K562 (cell line): ENCODE measurements around the gene HLA-E. TPM values are rescaled to one million over a fixed set of nuclear protein-coding genes. Genes with fewer than 3 reads are reported as not detected.

Experiments used
- ATF7 ChIP-seq: fragments of 450-650 bp; IDR thresholded peaks from 2 replicates; pipeline ENCODE4 v1.7.1; 2014; ENCODE audit warnings: mild to moderate bottlenecking, moderate library complexity
- BCOR ChIP-seq: fragments of 450-650 bp; IDR thresholded peaks from 2 replicates; pipeline ENCODE4 v1.6.1; 2016
- BMI1 ChIP-seq: fragments of 150-350 bp; IDR thresholded peaks from 2 replicates; pipeline ENCODE4 v1.6.1; 2014; ENCODE audit warnings: low read length
- COPS2 ChIP-seq: fragments of 450-650 bp; conservative IDR thresholded peaks from 2 replicates; pipeline ENCODE4 v1.6.1; 2016; ENCODE audit warnings: mild to moderate bottlenecking, moderate library complexity
- CREB1 ChIP-seq, 2 experiments: sonication (generic) in 1 of 2; formaldehyde crosslinking in 1 of 2; IDR thresholded peaks; 2 replicates each; pipeline versions ENCODE4 v1.6.1 to v1.8.0; 2012 to 2022; ENCODE audit warnings: inconsistent platforms in 1 of 2, mild to moderate bottlenecking in 1 of 2, missing genetic modification reagents in 1 of 2, moderate library complexity in 1 of 2
- JUND ChIP-seq, 2 experiments: IDR thresholded peaks; 2 replicates in 1 of 2; 3 replicates in 1 of 2; pipeline ENCODE4 v1.6.1; 2011; ENCODE audit warnings: borderline replicate concordance in 2 of 2, low read depth in 2 of 2, low read length in 2 of 2, improper control_type of control experiment in 1 of 2, missing biosample characterization in 1 of 2, missing genetic modification characterization in 1 of 2, missing genetic modification reagents in 1 of 2
- MITF ChIP-seq: IDR thresholded peaks from 2 replicates; pipeline ENCODE4 v1.6.1; 2014; ENCODE audit warnings: antibody characterized with exemption
- POLR2A ChIP-seq: fragments of 450-650 bp; conservative IDR thresholded peaks from 2 replicates; pipeline ENCODE4 v1.6.1; 2016
- PRDM10 ChIP-seq: fragments of 450-650 bp; IDR thresholded peaks from 2 replicates; pipeline ENCODE4 v1.6.1; 2018; ENCODE audit not compliant: partially characterized antibody
- PRMT5 ChIP-seq: sonication (generic); formaldehyde crosslinking; IDR thresholded peaks from 2 replicates; pipeline ENCODE4 v1.5.0; 2020; ENCODE audit warnings: missing genetic modification reagents
- STAG1 ChIP-seq: sonication (generic); formaldehyde crosslinking; IDR thresholded peaks from 2 replicates; pipeline ENCODE4 v1.5.0; 2020; ENCODE audit warnings: missing genetic modification reagents, borderline replicate concordance
- TARDBP ChIP-seq: fragments of 450-650 bp; IDR thresholded peaks from 2 replicates; pipeline ENCODE4 v1.6.1; 2016
- TBL1XR1 ChIP-seq, 2 experiments: IDR thresholded peaks; 2 replicates each; pipeline ENCODE4 v1.6.1; 2012; ENCODE audit warnings: improper control_type of control experiment in 2 of 2, low read length in 2 of 2, mild to moderate bottlenecking in 1 of 2
- ZMIZ1 ChIP-seq, 2 experiments: fragments of 150-350 bp in 1 of 2; IDR thresholded peaks; 2 replicates each; pipeline ENCODE4 v1.6.1; 2012 to 2016; ENCODE audit warnings: low read depth in 2 of 2, low read length in 2 of 2, mild to moderate bottlenecking in 1 of 2, moderate library complexity in 1 of 2
- ZNF253 ChIP-seq: fragments of 250-450 bp; sonication (Bioruptor Pico); conservative IDR thresholded peaks from 2 replicates; pipeline ENCODE4 v1.6.1; 2021; ENCODE audit warnings: mild to moderate bottlenecking
- ZNF764 ChIP-seq: fragments of 250-450 bp; sonication (Bioruptor Pico); IDR thresholded peaks from 2 replicates; pipeline ENCODE4 v1.4.0; 2020; ENCODE audit warnings: low read depth, mild to moderate bottlenecking, moderate library complexity
- polyA plus RNA-seq, 8 experiments: library from polyadenylated mRNA; depleted of rRNA in 4 of 8; stranded (reverse) in 5 of 8; unstranded in 3 of 8; fragments of >200 nt; fragmentation: Nextera tagmentation in 2 of 8; fragmentation: Illumina TruSeq in 1 of 8; extraction: Ambion mirVana in 2 of 8; extraction: Trizol in 1 of 8; gene quantifications; 2 replicates each; pipeline versions ENCODE4 v1.2.1 to v1.2.3, GENCODE V29; 2011 to 2014; ENCODE audit warnings: inconsistent platforms in 1 of 8, missing spikeins in 1 of 8
- total RNA-seq, 7 experiments: library from RNA; depleted of rRNA in 6 of 7; stranded (reverse); fragments of >200 nt in 6 of 7; fragmentation: Illumina TruSeq in 2 of 7; extraction: Trizol in 2 of 7; gene quantifications; 2 replicates each; pipeline versions ENCODE4 v1.2.1 to v1.2.3, GENCODE V29; 2011 to 2021; ENCODE audit warnings: low replicate concordance in 1 of 7
- TF ChIP-seq, protein P1 (sequence below): fragments of 450-650 bp; IDR thresholded peaks from 2 replicates; pipeline ENCODE4 v1.6.1; 2016; ENCODE audit warnings: mild to moderate bottlenecking

The HLA-E gene
- total and polyA plus RNA-seq, 9 of the 15 experiments (the other 6 are each of a cell fraction or from before 2014, with no cell fraction given), result 3.2 to 39.9 (median 26.8) TPM

GRCh38 chr6:30453508-30454116, 35.7 kb upstream of the HLA-E start (continued):
- no peak for TF ChIP-seq MITF
- peak; percentile 10 for TF ChIP-seq PRDM10
- TF ChIP-seq JUND (IDR thresholded peaks at IDR 0.05; ENCODE audit: borderline replicate concordance, low read depth, low read length), result peak; percentile 42; the same call in 1 of the 2 replicates
- no peak; the same call in 2 of the 3 replicates for TF ChIP-seq JUND (tag; IDR thresholded peaks at IDR 0.05; ENCODE audit: borderline replicate concordance, low read depth, low read length)
- no peak for TF ChIP-seq POLR2A
- TF ChIP-seq ZMIZ1 (IDR thresholded peaks at IDR 0.05; ENCODE audit: low read depth in 2 of 2, low read length in 2 of 2), result 0 out of 4 replicates have a peak, but pooled peaks of 1 of the 2 experiments have one; percentile 41
- TF ChIP-seq CREB1 (IDR thresholded peaks at IDR 0.05), result 0 out of 2 replicates have a peak, but pooled peaks have one; percentile 40
- TF ChIP-seq CREB1 (CRISPR knock-in tag; IDR thresholded peaks at IDR 0.05), result 0 out of 2 replicates have a peak, but pooled peaks have one; percentile 25
- TF ChIP-seq ZNF764 (CRISPR knock-in tag), result no peak
- TF ChIP-seq STAG1 (CRISPR knock-in tag), result peak; percentile 88; the same call in 1 of the 2 replicates
- peak; percentile 87 for TF ChIP-seq TARDBP
- TF ChIP-seq, protein P1, sequence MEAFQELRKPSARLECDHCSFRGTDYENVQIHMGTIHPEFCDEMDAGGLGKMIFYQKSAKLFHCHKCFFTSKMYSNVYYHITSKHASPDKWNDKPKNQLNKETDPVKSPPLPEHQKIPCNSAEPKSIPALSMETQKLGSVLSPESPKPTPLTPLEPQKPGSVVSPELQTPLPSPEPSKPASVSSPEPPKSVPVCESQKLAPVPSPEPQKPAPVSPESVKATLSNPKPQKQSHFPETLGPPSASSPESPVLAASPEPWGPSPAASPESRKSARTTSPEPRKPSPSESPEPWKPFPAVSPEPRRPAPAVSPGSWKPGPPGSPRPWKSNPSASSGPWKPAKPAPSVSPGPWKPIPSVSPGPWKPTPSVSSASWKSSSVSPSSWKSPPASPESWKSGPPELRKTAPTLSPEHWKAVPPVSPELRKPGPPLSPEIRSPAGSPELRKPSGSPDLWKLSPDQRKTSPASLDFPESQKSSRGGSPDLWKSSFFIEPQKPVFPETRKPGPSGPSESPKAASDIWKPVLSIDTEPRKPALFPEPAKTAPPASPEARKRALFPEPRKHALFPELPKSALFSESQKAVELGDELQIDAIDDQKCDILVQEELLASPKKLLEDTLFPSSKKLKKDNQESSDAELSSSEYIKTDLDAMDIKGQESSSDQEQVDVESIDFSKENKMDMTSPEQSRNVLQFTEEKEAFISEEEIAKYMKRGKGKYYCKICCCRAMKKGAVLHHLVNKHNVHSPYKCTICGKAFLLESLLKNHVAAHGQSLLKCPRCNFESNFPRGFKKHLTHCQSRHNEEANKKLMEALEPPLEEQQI, result no peak
- TF ChIP-seq BCOR, result 0 out of 2 replicates have a peak, but pooled peaks have one; percentile 24
- TF ChIP-seq ZNF253 (CRISPR knock-in tag), result no peak
- TF ChIP-seq ATF7, result peak; percentile 52; the same call in 1 of the 2 replicates
- no peak for TF ChIP-seq COPS2
- TF ChIP-seq TBL1XR1 (IDR thresholded peaks at IDR 0.05; ENCODE audit: low read length in 2 of 2), result 0 out of 4 replicates have a peak, but pooled peaks of 1 of the 2 experiments have one; percentile 12
- no peak for TF ChIP-seq PRMT5 (CRISPR knock-in tag)
- TF ChIP-seq BMI1, result no peak
